Subcutaneous abdominal adipose tissue (tissue), 5 donors: ENCODE results near the gene RBM47.

Experiments
- H3K27ac ChIP-seq: one replicate; pipeline ENCODE4 v1.7.0; 2013; ENCODE audit warnings: low read depth, mild to moderate bottlenecking, inconsistent platforms, low read length, moderate library complexity
- H3K27me3 ChIP-seq, 5 donors: one replicate each; pipeline ENCODE4 v1.7.0; 2013; ENCODE audit warnings: low read length in 5 of 5, inconsistent platforms in 1 of 5; ENCODE audit not compliant: control insufficient read depth in 5 of 5, insufficient read depth in 4 of 5
- H3K36me3 ChIP-seq, 5 donors: one replicate each; pipeline ENCODE4 v1.7.0; 2013; ENCODE audit warnings: low read length in 5 of 5; ENCODE audit not compliant: control insufficient read depth in 5 of 5, insufficient read depth in 5 of 5
- H3K4me1 ChIP-seq, 5 donors: one replicate each; pipeline ENCODE4 v1.7.0; 2013; ENCODE audit warnings: low read length in 5 of 5, mild to moderate bottlenecking in 3 of 5, moderate library complexity in 1 of 5; ENCODE audit not compliant: control insufficient read depth in 5 of 5, insufficient read depth in 5 of 5
- H3K4me3 ChIP-seq, 5 donors: one replicate each; pipeline ENCODE4 v1.7.0; 2013; ENCODE audit warnings: low read length in 5 of 5, low read depth in 1 of 5
- H3K9ac ChIP-seq, 5 donors: one replicate each; pipeline ENCODE4 v1.7.0; 2013; ENCODE audit warnings: low read length in 5 of 5, mild to moderate bottlenecking in 4 of 5, moderate library complexity in 3 of 5
- H3K9me3 ChIP-seq, 5 donors: one replicate each; pipeline ENCODE4 v1.7.0; 2013; ENCODE audit warnings: low read length in 5 of 5; ENCODE audit not compliant: control insufficient read depth in 5 of 5
- donor health status: healthy.
- donor health status: healthy.
- donor health status: healthy.
- donor health status: healthy.
- donor health status: healthy.

Gene RBM47

DNA sequence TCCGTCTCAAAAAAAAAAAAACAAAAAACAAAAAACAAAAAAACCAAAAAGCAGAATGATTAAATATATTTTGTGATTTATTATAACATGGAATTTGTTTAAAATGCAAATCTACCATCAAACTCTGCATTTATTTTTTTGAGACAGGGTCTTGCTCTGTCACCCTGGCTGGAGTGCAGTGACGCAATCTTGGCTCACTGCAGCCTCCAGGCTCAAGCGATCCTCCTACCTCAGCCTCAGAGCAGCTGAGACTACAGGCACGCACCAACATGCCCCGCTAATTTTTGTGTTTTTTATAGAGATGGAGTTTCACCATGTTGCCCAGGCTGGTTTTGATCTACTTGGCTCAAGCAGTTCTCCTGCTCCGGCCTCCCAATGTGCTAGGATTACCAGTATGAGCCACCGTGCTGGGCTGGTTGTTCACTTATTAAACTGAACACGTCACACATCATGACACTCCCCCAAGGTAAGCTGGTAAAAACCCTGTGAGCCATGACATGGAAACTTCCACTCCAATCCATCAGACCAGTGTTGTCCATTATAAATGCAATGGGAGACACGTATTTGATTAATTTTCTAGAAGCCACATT is 45.7 kb downstream of the RBM47 start:
- H3K27ac ChIP-seq = no peak overlapping the region
- no peaks in the 10 kb centered on the region for H3K9me3 ChIP-seq
- peaks cover 0 to 23% (median 16%) of the 10 kb centered on the region in 5 donors for H3K4me1 ChIP-seq

DNA sequence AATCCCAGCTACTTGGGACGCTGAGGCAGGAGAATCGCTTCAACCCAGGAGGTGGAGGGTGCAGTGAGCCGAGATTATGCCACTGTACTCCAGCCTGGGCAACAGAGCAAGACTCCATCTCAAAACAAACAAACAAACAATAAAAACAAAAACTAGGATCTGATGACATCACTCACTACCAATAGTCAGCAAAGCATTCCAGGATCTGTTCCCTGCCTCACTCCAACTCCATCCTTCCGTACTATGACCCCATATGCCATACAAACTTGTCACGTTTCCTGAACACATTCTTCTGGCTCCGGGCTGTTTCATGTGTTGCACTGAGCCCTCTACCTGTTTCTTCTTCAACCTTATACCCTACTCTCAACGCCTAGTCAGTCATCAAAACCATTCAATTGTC is 47.3 kb downstream of the RBM47 start:
- Histone ChIP-seq H3K27me3 (no peaks in the 10 kb centered on the region), H3K9me3 (no peaks in the 10 kb centered on the region), H3K4me1 (peaks cover 0 to 15% (median 10%) of the 10 kb centered on the region in 5 donors)

More for the DNA sequence above, 45.7 kb downstream of the RBM47 start:
- H3K4me3 ChIP-seq = no peak overlapping the region
- H3K27me3 ChIP-seq = no peaks in the 10 kb centered on the region
- no peak overlapping the region for H3K9ac ChIP-seq
- H3K36me3 ChIP-seq = no peaks in the 10 kb centered on the region

DNA sequence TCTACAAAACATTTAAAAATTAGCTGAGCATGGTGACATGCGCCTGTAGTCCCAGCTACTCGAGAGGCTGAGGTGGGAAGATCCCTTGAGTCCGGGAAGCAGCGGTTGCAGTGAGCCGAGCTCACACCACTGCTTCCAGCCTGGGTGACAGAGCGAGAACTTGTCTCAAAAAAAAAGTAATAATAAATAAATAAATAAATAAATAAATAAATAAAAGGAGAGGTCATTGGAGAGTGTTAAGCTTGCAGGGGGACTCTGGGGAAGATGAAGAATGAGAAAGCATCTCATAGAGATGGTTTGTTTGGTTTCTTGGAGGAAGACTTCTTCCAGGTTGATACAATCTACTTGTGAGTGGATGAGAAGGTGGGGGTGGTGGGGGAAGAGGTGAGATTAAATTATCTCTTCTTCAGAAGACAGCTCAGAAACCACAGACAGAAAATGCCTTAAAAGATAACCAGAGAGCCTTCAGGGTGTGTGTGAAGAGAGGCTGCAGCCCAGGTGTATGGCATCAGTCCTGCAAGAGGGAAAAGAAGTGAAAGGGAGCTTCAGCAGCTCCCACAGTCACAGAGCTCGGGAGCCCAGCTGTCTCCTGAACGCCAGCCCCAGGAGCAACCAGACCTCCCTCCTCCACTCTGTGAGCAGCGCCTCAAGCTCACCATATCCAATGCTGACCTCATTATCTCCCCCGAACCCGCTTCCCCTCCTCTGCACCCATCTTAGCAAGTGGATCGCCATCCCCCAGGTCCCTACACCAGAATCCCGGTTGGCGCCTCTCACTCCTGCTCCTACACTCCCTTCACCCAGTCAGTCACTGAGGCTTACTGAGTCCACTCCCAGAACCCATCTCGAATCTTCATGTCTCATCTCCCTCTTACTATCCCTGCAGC is 48.2 kb downstream of the RBM47 start:
- Histone ChIP-seq H3K9ac (no peak overlapping the region), H3K27ac (no peak overlapping the region)

More for the DNA sequence above, 47.3 kb downstream of the RBM47 start:
- Histone ChIP-seq H3K27ac (no peak overlapping the region), H3K36me3 (no peaks in the 10 kb centered on the region), H3K4me3 (no peak overlapping the region), H3K9ac (no peak overlapping the region)

GRCh38 chr4:40579983-40580382 is 49.7 kb downstream of the RBM47 start:
- no peak overlapping the region for H3K4me3 ChIP-seq
- H3K4me1 ChIP-seq = peaks cover 4 to 23% (median 11%) of the 10 kb centered on the region in 5 donors
- no peak overlapping the region for H3K9ac ChIP-seq
- no peak overlapping the region for H3K27ac ChIP-seq
- H3K9me3 ChIP-seq = no peaks in the 10 kb centered on the region
- H3K36me3 ChIP-seq = no peaks in the 10 kb centered on the region
- H3K27me3 ChIP-seq = no peaks in the 10 kb centered on the region

More for the DNA sequence above, 48.2 kb downstream of the RBM47 start:
- Histone ChIP-seq H3K27me3 (no peaks in the 10 kb centered on the region), H3K36me3 (no peaks in the 10 kb centered on the region), H3K4me3 (no peak overlapping the region), H3K4me1 (peaks cover 4 to 14% (median 11%) of the 10 kb centered on the region in 5 donors), H3K9me3 (no peaks in the 10 kb centered on the region)

DNA sequence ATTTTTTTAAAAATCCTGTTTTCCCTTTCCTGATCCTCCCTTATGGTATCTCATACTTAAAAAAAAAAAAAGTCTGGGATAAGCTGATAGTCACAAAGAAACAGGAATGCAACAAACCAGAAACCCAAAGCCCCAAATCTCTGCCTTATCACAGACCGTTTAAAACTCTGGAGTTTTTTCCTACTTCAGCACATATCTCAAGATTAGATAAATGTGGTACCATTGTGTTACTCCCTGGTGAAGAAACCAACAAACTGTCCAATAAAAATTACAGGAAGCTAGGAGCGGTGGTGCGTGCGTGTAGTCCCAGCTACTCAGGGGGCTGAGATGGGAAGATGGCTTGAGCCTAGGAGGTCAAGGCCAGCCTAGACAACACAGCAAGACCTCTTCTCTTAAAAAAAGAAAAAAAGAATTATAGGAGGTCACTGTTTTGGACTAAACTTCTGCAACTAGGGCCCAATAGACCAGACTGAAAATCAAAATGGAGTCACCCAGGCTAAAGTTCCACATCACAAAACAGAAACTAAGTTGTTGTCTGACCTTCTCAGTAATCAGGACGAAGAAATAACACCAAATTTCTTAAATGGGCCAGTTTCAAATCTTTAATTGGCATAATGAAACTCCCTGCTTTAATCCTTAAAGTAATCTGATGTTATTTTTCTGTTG is 51.9 kb downstream of the RBM47 start:
- Histone ChIP-seq H3K4me3 (no peak overlapping the region), H3K4me1 (peaks cover 4 to 40% (median 15%) of the 10 kb centered on the region in 5 donors), H3K27ac (peak overlapping the region; percentile 72), H3K36me3 (no peaks in the 10 kb centered on the region), H3K9ac (no peak overlapping the region), H3K9me3 (no peaks in the 10 kb centered on the region), H3K27me3 (no peaks in the 10 kb centered on the region)

DNA sequence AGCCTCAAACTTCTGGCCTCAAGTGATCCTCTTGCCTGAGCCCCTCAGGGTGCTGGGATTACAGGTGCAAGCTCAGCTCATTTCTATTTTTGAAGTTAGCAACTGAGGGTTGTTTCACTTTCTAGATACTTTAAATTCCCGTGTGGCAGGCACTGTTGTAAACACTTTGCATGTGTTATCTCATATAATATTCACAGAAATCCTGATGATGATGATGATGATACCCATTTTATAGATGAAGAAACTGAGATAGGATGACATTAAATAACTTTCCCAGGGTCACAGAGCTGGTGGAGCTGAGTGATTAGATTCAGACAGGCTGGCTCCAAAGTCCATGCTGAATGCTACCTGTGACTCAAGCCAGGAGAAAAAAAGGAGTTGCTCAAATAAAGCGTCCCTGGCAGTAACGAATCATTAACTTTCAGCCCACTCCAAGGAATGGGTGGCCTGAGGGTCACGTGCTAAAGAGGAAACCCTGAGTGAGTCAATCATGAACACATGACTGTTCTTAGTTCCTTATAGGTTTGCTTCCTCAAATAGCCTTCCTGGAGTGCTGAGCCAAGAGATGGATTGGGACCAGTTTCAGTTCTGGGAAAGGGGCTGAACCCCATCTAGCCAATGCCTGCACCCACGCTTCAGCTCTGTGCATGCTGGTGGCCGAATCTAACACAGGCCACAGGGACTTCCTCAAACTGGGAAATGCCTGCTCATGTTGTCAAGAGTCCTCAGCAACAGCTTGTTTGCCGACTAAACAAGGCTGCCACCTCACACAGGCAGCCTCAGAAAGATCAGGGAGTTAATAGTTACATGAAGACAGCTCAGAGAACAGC is 52.8 kb downstream of the RBM47 start:
- peak overlapping the region; percentile 72 for H3K27ac ChIP-seq
- peaks cover 4 to 40% (median 15%) of the 10 kb centered on the region in 5 donors for H3K4me1 ChIP-seq
- no peaks in the 10 kb centered on the region for H3K9me3 ChIP-seq
- H3K9ac ChIP-seq = no peak overlapping the region
- H3K4me3 ChIP-seq = peak overlapping the region in 2 of 5 donors; percentile 37 to 42
- no peaks in the 10 kb centered on the region for H3K27me3 ChIP-seq
- H3K36me3 ChIP-seq = no peaks in the 10 kb centered on the region

GRCh38 chr4:40575846-40576245 is 53.8 kb downstream of the RBM47 start:
- H3K9me3 ChIP-seq = no peaks in the 10 kb centered on the region
- H3K36me3 ChIP-seq = no peaks in the 10 kb centered on the region
- peak overlapping the region in 1 of 5 donors; percentile 19 for H3K9ac ChIP-seq
- peaks cover 4 to 40% (median 15%) of the 10 kb centered on the region in 5 donors for H3K4me1 ChIP-seq
- peak overlapping the region; percentile 6 for H3K27ac ChIP-seq
- H3K4me3 ChIP-seq = no peak overlapping the region
- H3K27me3 ChIP-seq = no peaks in the 10 kb centered on the region

- Histone ChIP-seq H3K4me1 (peaks cover 4 to 40% (median 15%) of the 10 kb centered on the region in 5 donors), H3K9ac (no peak overlapping the region), H3K36me3 (no peaks in the 10 kb centered on the region)
These were observed 55.9 kb downstream of the RBM47 start for GRCh38 chr4:40573593-40574311.

DNA sequence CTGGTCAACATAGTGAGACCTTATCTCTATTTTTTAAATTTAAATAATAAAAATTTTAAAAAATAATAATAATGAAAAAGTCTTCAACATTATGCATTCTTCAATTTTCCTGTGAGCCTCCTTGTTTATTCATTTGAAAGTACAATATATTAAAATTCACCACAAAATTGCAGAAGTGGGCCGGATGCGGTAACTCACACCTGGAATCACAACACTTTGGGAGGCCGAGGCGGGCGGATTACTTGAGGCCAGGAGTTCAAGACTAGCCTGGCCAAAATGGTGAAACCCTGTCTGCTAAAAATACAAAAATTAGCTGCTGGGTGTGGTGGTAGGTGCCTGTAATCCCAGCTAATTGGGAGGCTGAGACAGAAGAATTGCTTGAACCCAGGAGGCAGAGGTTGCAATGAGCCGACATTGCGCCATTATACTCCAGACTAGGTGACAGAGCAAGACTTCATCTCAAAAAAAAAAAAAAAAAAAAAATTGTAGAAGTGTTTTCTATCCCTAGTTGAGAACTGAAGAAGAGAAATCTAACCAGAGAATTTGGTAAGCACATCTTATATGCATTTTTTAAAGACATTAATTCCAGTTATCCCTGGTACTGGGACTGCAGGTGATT is 56.9 kb downstream of the RBM47 start:
- H3K4me1 ChIP-seq = peaks cover 4 to 37% (median 15%) of the 10 kb centered on the region in 5 donors
- no peak overlapping the region for H3K4me3 ChIP-seq
- no peaks in the 10 kb centered on the region for H3K36me3 ChIP-seq
- H3K27ac ChIP-seq = no peak overlapping the region
- no peak overlapping the region for H3K9ac ChIP-seq
- no peaks in the 10 kb centered on the region for H3K9me3 ChIP-seq
- H3K27me3 ChIP-seq = no peaks in the 10 kb centered on the region

More at GRCh38 chr4:40573593-40574311, 55.9 kb downstream of the RBM47 start:
- H3K4me3 ChIP-seq = peak overlapping the region in 1 of 5 donors; percentile 26
- no peaks in the 10 kb centered on the region for H3K27me3 ChIP-seq
- no peaks in the 10 kb centered on the region for H3K9me3 ChIP-seq
- peak overlapping the region; percentile 24 for H3K27ac ChIP-seq
